LNCAP (cell line): ENCODE measurements around the gene SATB2.

Experiments used
- CTCF ChIP-seq: fragments of 450-650 bp; IDR thresholded peaks from 2 replicates; pipeline ENCODE4 v1.5.1; 2017; ENCODE audit warnings: mild to moderate bottlenecking

SATB2 gene

GRCh38 chr2:199223791-199224190 lies 233.9 kb downstream of the SATB2 start:
- TF ChIP-seq CTCF, result no peak

- TF ChIP-seq CTCF, result no peak
Measured at GRCh38 chr2:199220920-199221319, 236.8 kb downstream of the SATB2 start.

- TF ChIP-seq CTCF, result no peak
Measured at GRCh38 chr2:199219551-199219950, 238.2 kb downstream of the SATB2 start.
